GM12891 (cell line): Measurements from ENCODE around the gene TPGS1.

Source experiments
- POLR2A ChIP-seq: IDR thresholded peaks from 2 replicates; pipeline ENCODE4 v1.6.1; 2011; ENCODE audit warnings: low read depth, low read length, control low read depth
- POLR2AphosphoS5 ChIP-seq: IDR thresholded peaks from 2 replicates; pipeline ENCODE4 v1.6.1; 2011; ENCODE audit warnings: low read depth, low read length, control low read depth
- POU2F2 ChIP-seq: IDR thresholded peaks from 2 replicates; pipeline ENCODE4 v1.6.1; 2011; ENCODE audit warnings: low read depth, mild to moderate bottlenecking, control low read depth, low read length, moderate library complexity
- SPI1 ChIP-seq: IDR thresholded peaks from 2 replicates; pipeline ENCODE4 v1.6.1; 2011; ENCODE audit warnings: low read depth, low read length, control low read depth
- TAF1 ChIP-seq: IDR thresholded peaks from 2 replicates; pipeline ENCODE4 v1.6.1; 2011; ENCODE audit warnings: low read depth, low read length, control low read depth

DNA sequence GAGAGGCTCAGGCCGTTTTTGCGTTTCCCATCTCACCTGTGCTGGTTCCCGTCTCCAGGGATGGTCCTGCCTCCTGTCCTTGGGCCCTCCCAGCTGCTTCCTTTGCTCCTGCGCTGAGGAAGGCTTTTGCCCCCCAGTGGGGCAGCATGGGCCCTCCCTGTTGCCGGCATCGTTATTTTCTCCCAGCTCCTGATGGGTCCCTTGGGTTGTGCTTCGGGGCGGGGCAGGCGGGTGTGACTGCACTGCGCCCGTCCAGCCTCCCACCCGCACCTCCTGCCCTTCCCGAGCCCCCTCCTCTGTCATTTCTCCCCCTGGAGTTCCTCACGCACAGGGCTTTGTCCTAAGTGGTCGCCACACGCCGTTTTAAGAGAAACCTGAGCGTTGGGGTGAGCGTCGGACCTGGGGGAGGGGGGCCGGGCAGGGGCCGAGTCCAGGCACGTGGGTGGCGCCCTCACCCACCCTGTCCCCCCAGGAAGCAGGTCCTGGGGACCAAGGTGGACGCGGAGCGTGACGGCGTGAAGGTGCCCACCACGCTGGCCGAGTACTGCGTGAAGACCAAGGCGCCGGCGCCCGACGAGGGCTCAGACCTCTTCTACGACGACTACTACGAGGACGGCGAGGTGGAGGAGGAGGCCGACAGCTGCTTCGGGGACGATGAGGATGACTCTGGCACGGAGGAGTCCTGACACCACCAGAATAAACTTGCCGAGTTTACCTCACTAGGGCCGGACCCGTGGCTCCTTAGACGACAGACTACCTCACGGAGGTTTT lies 33.8 kb downstream of the TPGS1 start:
- TF ChIP-seq POLR2A = no peak
- no peak for TF ChIP-seq POLR2AphosphoS5
- no peak for TF ChIP-seq TAF1
- no peak for TF ChIP-seq POU2F2
- TF ChIP-seq SPI1 = no peak
